ENCODE results near the gene E2F1.

DNA sequence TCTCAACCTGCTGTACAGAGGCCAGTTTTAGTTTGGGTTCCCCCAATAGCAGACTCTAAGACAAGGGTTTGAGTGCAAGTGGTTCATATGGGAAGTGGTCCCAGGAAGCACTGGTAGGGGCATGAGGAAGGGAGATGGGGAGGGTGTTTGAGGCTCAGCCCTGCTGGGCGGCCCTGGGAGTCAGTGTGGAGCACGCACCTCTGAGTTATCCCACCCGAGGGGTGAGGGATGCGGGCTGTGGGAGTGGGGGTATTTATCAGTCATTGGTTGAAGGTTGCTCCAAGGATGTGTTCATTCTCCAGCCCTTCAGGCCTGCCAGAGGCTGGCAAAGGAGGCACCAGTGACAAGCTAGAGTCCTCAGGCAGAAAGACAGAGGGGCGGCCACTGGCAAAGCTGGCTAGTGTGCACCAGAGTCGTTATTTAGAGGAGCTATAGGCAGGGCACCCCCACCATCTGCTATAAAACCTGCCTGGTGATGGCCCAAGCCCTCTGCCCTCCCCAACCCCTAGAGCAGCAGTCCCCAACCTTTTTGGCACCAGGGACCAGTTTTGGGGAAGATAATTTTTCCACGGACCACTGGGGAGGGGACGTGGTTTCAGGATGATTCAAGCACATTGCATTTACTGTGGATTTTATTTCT is 17.4 kb upstream of the E2F1 start:
- no peak for TF ChIP-seq CTCF (IDR thresholded peaks at IDR 0.05; ENCODE audit: low read length)
- no peak for TF ChIP-seq EZH2 (optimal IDR thresholded peaks at IDR 0.05; ENCODE audit: low read depth, low read length)
